OCI-LY3 (cell line): Measurements from ENCODE around the gene BAZ2A.

Source experiments
- CTCF ChIP-seq: fragments of 200-600, 300-600 bp; sonication (generic); IDR thresholded peaks from 2 replicates; pipeline ENCODE4 v1.5.1; 2014; ENCODE audit warnings: antibody characterized with exemption, low read length, low read depth
- EZH2phosphoT487 ChIP-seq: fragments of 200-600 bp; shearing (Covaris generic); IDR thresholded peaks from 2 replicates; pipeline ENCODE4 v1.6.1; 2018; ENCODE audit warnings: antibody characterized with exemption, mixed run types, low read depth

DNA sequence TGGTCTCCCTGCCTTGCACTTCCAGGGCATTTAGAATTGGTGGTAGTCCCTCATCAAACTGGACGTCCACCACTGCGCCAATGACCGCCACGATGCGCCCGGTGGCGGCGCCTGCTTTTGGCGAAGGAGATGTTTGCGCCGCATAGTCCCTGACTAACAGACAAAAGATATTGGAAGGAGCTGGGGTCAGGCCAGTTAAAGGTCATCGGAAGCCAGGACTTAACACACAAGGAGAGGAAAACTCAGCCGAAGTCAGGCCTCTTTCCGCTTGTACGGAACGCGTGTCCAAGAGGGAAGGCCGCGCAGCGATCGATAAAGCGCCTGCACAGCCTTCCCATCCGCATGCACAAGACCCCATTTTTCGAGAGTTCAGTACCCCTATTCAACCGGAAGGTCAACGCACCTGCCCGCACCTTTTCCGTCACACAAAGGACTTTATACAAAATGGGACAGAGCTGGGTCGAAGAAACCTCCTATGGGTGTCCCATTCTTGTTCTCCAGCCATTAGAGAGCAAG, 15.1 kb upstream of the BAZ2A start:
- TF ChIP-seq CTCF (no peak), EZH2phosphoT487 (no peak)
